Rectal smooth muscle tissue (tissue), 1 donor: ENCODE measurements around the gene SH3BP2.
"Not testable (repeated sequence)": the region's sequence is repeated elsewhere in the genome, so short reads cannot be mapped to it uniquely, and the experiment has no call there.

Experiments used
- H3K27ac ChIP-seq: one replicate; pipeline ENCODE4 v1.7.0; 2013; ENCODE audit warnings: low read depth, low read length, inconsistent platforms
- H3K27me3 ChIP-seq: one replicate; pipeline ENCODE4 v1.7.0; 2013; ENCODE audit warnings: low read length; ENCODE audit not compliant: control insufficient read depth, insufficient read depth
- H3K36me3 ChIP-seq: one replicate; pipeline ENCODE4 v1.7.0; 2013; ENCODE audit warnings: low read length; ENCODE audit not compliant: control insufficient read depth, insufficient read depth
- H3K4me1 ChIP-seq: one replicate; pipeline ENCODE4 v1.7.0; 2013; ENCODE audit warnings: low read length; ENCODE audit not compliant: control insufficient read depth, insufficient read depth
- H3K4me3 ChIP-seq: one replicate; pipeline ENCODE4 v1.7.0; 2013; ENCODE audit warnings: low read length
- H3K9ac ChIP-seq: one replicate; pipeline ENCODE4 v1.7.0; 2013; ENCODE audit warnings: low read length

Gene SH3BP2

GRCh38 chr4:2768921-2769336 is 24.0 kb upstream of the SH3BP2 start:
- no peaks in the 10 kb centered on the region for H3K36me3 ChIP-seq
- H3K27ac ChIP-seq = no peak overlapping the region
- no peaks in the 10 kb centered on the region for H3K4me1 ChIP-seq
- no peak overlapping the region for H3K9ac ChIP-seq
- H3K4me3 ChIP-seq = no peak overlapping the region
- no peaks in the 10 kb centered on the region for H3K27me3 ChIP-seq

- Histone ChIP-seq H3K27ac (no peak overlapping the region), H3K4me3 (no peak overlapping the region), H3K27me3 (no peaks in the 10 kb centered on the region), H3K36me3 (no peaks in the 10 kb centered on the region), H3K9ac (no peak overlapping the region), H3K4me1 (no peaks in the 10 kb centered on the region)
Measured at GRCh38 chr4:2771264-2771663, 21.6 kb upstream of the SH3BP2 start.

DNA sequence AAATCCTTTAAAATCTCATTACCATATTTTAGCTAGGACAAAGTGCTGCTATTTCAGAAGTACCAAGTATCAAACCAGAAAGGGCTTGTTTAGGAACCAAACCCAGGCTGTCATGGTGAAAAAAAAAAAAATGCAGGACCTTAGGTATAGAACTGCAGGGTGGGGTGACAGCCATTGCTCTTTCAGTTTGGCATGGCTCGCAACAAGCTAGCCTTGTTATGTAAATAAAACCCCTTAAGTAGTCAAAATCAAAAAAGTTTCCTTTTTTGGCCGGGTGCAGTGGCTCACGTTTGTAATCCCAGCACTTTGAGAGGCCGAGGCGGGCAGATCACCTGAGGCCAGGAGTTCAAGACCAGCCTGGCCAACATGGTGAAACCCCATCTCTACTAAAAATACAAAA is 12.2 kb upstream of the SH3BP2 start:
- not testable (repeated sequence) for H3K27me3 ChIP-seq, H3K36me3 ChIP-seq, H3K4me1 ChIP-seq, H3K27ac ChIP-seq, H3K9ac ChIP-seq, H3K4me3 ChIP-seq

GRCh38 chr4:2781911-2782310 is 11.0 kb upstream of the SH3BP2 start:
- no peaks in the 10 kb centered on the region for H3K27me3 ChIP-seq
- H3K4me1 ChIP-seq = no peaks in the 10 kb centered on the region
- no peak overlapping the region for H3K9ac ChIP-seq
- H3K36me3 ChIP-seq = no peaks in the 10 kb centered on the region
- no peak overlapping the region for H3K4me3 ChIP-seq
- no peak overlapping the region for H3K27ac ChIP-seq

DNA sequence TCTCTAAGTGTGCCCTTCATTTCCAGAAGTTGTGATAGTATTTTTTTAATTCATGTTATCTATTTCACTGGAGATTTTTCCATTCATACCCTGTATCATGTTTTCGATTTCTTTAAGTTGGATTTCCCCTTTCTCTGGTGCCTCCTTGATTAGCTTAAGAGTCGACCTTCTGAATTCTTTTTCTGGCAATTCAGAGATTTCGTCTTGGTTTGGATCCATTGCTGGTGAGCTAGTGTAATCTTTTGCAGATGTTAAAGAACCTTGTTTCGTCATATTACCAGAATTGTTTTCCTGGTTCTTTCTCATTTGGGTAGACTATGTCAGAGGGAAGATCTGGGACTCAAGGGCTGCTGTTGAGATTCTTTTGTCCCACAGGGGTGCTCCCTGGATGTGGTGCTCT is 9.1 kb upstream of the SH3BP2 start:
- no peaks in the 10 kb centered on the region for H3K36me3 ChIP-seq

GRCh38 chr4:2785613-2786012 is 7.3 kb upstream of the SH3BP2 start:
- H3K27ac ChIP-seq = no peak overlapping the region
- no peaks in the 10 kb centered on the region for H3K4me1 ChIP-seq
- no peak overlapping the region for H3K9ac ChIP-seq
- H3K27me3 ChIP-seq = no peaks in the 10 kb centered on the region
- no peaks in the 10 kb centered on the region for H3K36me3 ChIP-seq
- H3K4me3 ChIP-seq = no peak overlapping the region

More for the DNA sequence above, 9.1 kb upstream of the SH3BP2 start:
- no peaks in the 10 kb centered on the region for H3K4me1 ChIP-seq
- H3K9ac ChIP-seq = no peak overlapping the region
- H3K27ac ChIP-seq = no peak overlapping the region
- no peak overlapping the region for H3K4me3 ChIP-seq
- H3K27me3 ChIP-seq = no peaks in the 10 kb centered on the region

- no peak overlapping the region for H3K4me3 ChIP-seq
Measured at GRCh38 chr4:2786152-2786671, 6.7 kb upstream of the SH3BP2 start.

DNA sequence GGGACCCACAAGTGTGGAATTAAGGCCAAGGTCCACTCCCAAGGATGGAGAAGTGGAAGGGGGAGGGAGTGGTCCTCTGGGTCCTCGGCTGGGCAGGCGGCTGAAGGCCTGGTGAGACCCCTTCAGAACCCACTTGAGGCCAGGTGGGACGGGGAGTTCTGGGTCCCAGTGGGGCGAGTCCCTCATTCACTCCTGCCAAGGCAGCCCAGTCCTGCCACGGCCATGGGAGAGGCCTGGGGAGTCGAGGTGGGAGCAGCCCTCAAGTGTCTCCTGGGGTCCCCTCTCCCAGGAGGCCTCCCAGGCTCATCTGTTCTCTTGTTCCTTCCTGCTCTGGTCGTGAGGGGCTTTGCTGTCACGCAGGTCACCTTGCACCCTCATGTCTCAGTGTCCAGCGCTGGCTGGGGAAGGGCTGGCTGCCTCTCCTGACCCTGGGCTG is 6.1 kb upstream of the SH3BP2 start:
- no peak overlapping the region for H3K4me3 ChIP-seq
- no peaks in the 10 kb centered on the region for H3K27me3 ChIP-seq
- no peaks in the 10 kb centered on the region for H3K36me3 ChIP-seq
- no peak overlapping the region for H3K9ac ChIP-seq
- H3K4me1 ChIP-seq = no peaks in the 10 kb centered on the region
- no peak overlapping the region for H3K27ac ChIP-seq

More at GRCh38 chr4:2786152-2786671, 6.7 kb upstream of the SH3BP2 start:
- Histone ChIP-seq H3K9ac (no peak overlapping the region), H3K36me3 (no peaks in the 10 kb centered on the region), H3K27me3 (no peaks in the 10 kb centered on the region), H3K4me1 (no peaks in the 10 kb centered on the region), H3K27ac (no peak overlapping the region)

GRCh38 chr4:2787230-2788100 is 5.4 kb upstream of the SH3BP2 start:
- peak overlapping the region; percentile 6 for H3K27ac ChIP-seq

GRCh38 chr4:2788101-2788500 is 4.8 kb upstream of the SH3BP2 start:
- H3K9ac ChIP-seq = no peak overlapping the region
- no peaks in the 10 kb centered on the region for H3K36me3 ChIP-seq
- no peaks in the 10 kb centered on the region for H3K27me3 ChIP-seq
- no peaks in the 10 kb centered on the region for H3K4me1 ChIP-seq
- no peak overlapping the region for H3K27ac ChIP-seq
- no peak overlapping the region for H3K4me3 ChIP-seq

More at GRCh38 chr4:2787230-2788100, 5.4 kb upstream of the SH3BP2 start:
- Histone ChIP-seq H3K36me3 (no peaks in the 10 kb centered on the region), H3K9ac (no peak overlapping the region), H3K4me1 (no peaks in the 10 kb centered on the region), H3K27me3 (no peaks in the 10 kb centered on the region), H3K4me3 (no peak overlapping the region)

- Histone ChIP-seq H3K36me3 (no peaks in the 10 kb centered on the region), H3K27me3 (no peaks in the 10 kb centered on the region), H3K9ac (no peak overlapping the region), H3K27ac (no peak overlapping the region), H3K4me1 (no peaks in the 10 kb centered on the region), H3K4me3 (no peak overlapping the region)
Measured at GRCh38 chr4:2788532-2789103, 4.3 kb upstream of the SH3BP2 start.

DNA sequence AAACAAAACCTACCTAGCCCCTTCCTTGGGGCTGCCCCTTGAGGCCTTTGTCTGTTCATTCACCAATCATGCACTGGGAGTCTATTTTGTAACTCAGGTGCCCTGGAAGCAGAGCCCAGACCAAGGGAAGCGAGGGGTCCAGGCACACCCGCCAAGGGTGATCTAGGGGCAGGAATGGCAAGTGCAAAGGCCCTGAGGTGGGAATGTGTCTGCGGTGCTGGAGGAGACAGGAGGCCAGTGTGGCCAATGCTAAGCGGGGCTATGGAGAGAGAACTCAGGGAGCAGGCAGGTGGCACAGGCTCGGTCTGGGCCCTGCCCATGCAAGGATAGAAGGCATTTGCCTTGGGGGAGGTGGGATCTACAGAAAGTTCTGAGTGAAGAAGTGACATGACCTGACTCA is 3.5 kb upstream of the SH3BP2 start:
- no peaks in the 10 kb centered on the region for H3K27me3 ChIP-seq
- no peaks in the 10 kb centered on the region for H3K36me3 ChIP-seq
- H3K4me3 ChIP-seq = no peak overlapping the region
- no peaks in the 10 kb centered on the region for H3K4me1 ChIP-seq
- H3K27ac ChIP-seq = no peak overlapping the region
- H3K9ac ChIP-seq = no peak overlapping the region
